ENCODE data around the gene NR3C1. TPM values are rescaled to one million over a fixed set of nuclear protein-coding genes. Genes with fewer than 3 reads are reported as not detected.
A peak's percentile ranks its signal among the peaks of the same experiment; 100 is the strongest.

The NR3C1 gene
- total RNA-seq, 4 donors from 2014 or later = 79.2 to 92.3 (median 89.3) TPM

GRCh38 chr5:143440448-143441115 is 37.1 kb upstream of the NR3C1 start:
- TF ChIP-seq CTCF (IDR thresholded peaks at IDR 0.05) (no peak), EP300 (IDR thresholded peaks at IDR 0.05) (no peak)
- Histone ChIP-seq H3K4me3 (no peak overlapping the region), H3K27me3 (no peaks in the 10 kb centered on the region), H3K9me3 (no peaks in the 10 kb centered on the region), H3K4me1 (no peaks in the 10 kb centered on the region), H3K36me3 (no peaks in the 10 kb centered on the region), H3K27ac (replicated peaks in 1 of 4) (no peak overlapping the region)
- WGBS = 86% methylated on average over 2 of the region's 2 CpGs
- DNase-seq (ENCODE audit: extremely low spot score) = no peak
- intact Hi-C loops (cut with DNase I) = no loop called here

- Histone ChIP-seq H3K9me3 (no peaks in the 10 kb centered on the region), H3K4me1 (peaks cover 0 to 3% (median 2%) of the 10 kb centered on the region in 4 donors), H3K27ac (replicated peaks in 1 of 4) (no peak overlapping the region), H3K36me3 (no peaks in the 10 kb centered on the region), H3K27me3 (no peaks in the 10 kb centered on the region), H3K4me3 (no peak overlapping the region)
- intact Hi-C loops (cut with DNase I) = no loop called here
- 90% methylated on average over 4 of the region's 4 CpGs for WGBS
- TF ChIP-seq POLR2A (IDR thresholded peaks at IDR 0.05; ENCODE audit: low read depth) (no peak), POLR2AphosphoS5 (IDR thresholded peaks at IDR 0.05) (no peak), CTCF (IDR thresholded peaks at IDR 0.05) (no peak), EP300 (IDR thresholded peaks at IDR 0.05) (no peak)
- DNase-seq (ENCODE audit: extremely low spot score) = no peak
Observed at GRCh38 chr5:143437666-143438273, 34.3 kb upstream of the NR3C1 start.

GRCh38 chr5:143436871-143437270 is 33.4 kb upstream of the NR3C1 start:
- H3K4me1 ChIP-seq = peaks cover 0 to 10% (median 9%) of the 10 kb centered on the region in 4 donors
- WGBS = 80% methylated on average over 2 of the region's 2 CpGs
- no peaks in the 10 kb centered on the region for H3K36me3 ChIP-seq
- no peak for TF ChIP-seq EP300 (IDR thresholded peaks at IDR 0.05)
- TF ChIP-seq POLR2A (IDR thresholded peaks at IDR 0.05; ENCODE audit: low read depth) = no peak
- no peak for TF ChIP-seq POLR2AphosphoS5 (IDR thresholded peaks at IDR 0.05)
- TF ChIP-seq CTCF (IDR thresholded peaks at IDR 0.05) = no peak
- no peaks in the 10 kb centered on the region for H3K27me3 ChIP-seq
- H3K4me3 ChIP-seq = no peak overlapping the region
- intact Hi-C loops (cut with DNase I) = no loop called here
- no peaks in the 10 kb centered on the region for H3K9me3 ChIP-seq
- no peak for DNase-seq (ENCODE audit: extremely low spot score)
- no peak overlapping the region for H3K27ac ChIP-seq (replicated peaks in 1 of 4)

- no peak for TF ChIP-seq POLR2AphosphoS5 (IDR thresholded peaks at IDR 0.05)
- no peak for TF ChIP-seq POLR2A (IDR thresholded peaks at IDR 0.05; ENCODE audit: low read depth)
- TF ChIP-seq CTCF (IDR thresholded peaks at IDR 0.05) = no peak
- TF ChIP-seq EP300 (IDR thresholded peaks at IDR 0.05) = no peak
- Histone ChIP-seq H3K27ac (replicated peaks in 1 of 4) (peak overlapping the region in 1 of 4 donors; percentile 33), H3K9me3 (no peaks in the 10 kb centered on the region), H3K36me3 (no peaks in the 10 kb centered on the region), H3K4me1 (peaks cover 0 to 10% (median 9%) of the 10 kb centered on the region in 4 donors), H3K4me3 (peak overlapping the region in 2 of 4 donors; percentile 24 to 25), H3K27me3 (no peaks in the 10 kb centered on the region)
- DNase-seq (ENCODE audit: extremely low spot score) = no peak
- 74% methylated on average over 6 of the region's 6 CpGs for WGBS
- intact Hi-C loops (cut with DNase I) = no loop called here
Observed at GRCh38 chr5:143435210-143435657, 31.7 kb upstream of the NR3C1 start.
